Activated CD4-positive, alpha-beta T cell treated with anti-CD3 and anti-CD28 coated beads for 24 hours (primary cell): Measurements from ENCODE around the gene PIGL.
"Not testable (repeated sequence)": the region's sequence is repeated elsewhere in the genome, so short reads cannot be mapped to it uniquely, and the experiment has no call there.

Experiments
- DNase-seq, 2 donors: peaks; one replicate each; pipeline ENCODE4 v3.0.0-alpha.2; 2020; ENCODE audit warnings: low read depth in 2 of 2

Gene PIGL

DNA sequence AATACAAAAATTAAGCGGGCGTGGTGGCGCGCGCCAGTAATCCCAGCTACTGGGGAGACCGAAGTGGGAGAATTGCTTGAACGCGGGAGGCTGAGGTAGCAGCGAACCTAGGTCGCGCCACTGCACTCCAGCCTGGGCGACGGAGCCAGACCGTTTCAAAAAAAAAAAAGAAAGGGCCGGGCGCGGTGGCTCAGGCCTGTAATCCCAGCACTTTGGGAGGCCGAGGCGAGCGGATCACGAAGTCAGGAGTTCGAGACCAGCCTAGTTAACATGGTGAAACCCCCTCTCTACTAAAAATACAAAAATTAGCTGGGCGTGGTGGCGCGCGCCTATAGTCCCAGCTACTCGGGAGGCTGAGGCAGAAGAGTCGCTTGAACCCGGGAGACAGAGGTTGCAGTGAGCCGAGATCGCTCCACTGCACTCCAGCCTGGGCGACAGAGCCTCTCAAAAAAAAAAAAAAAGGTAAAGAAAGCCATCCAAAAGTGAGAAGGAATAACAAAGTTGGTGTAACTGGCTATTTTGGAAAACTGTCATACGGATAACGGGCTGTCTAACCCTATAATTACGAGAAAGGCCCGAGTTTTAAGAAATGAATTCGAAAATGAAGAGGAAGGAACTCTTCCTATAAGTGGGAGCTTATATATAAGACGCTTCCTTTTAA is 539 bp upstream of the PIGL start:
- DNase-seq: not testable (repeated sequence)

GRCh38 chr17:16222406-16222805 is 5.4 kb downstream of the PIGL start:
- DNase-seq: no peak

- DNase-seq: not testable (repeated sequence)
Measured at GRCh38 chr17:16229912-16230561, 13.0 kb downstream of the PIGL start.

GRCh38 chr17:16232391-16232790 is 15.4 kb downstream of the PIGL start:
- DNase-seq: no peak

GRCh38 chr17:16239931-16240330 is 22.9 kb downstream of the PIGL start:
- DNase-seq: no peak

GRCh38 chr17:16241906-16242399 is 24.9 kb downstream of the PIGL start:
- DNase-seq: no peak

GRCh38 chr17:16243385-16243784 is 26.4 kb downstream of the PIGL start:
- no peak for DNase-seq

- no peak for DNase-seq
Measured at GRCh38 chr17:16243801-16244567, 27.0 kb downstream of the PIGL start.

- no peak for DNase-seq
Measured at GRCh38 chr17:16247586-16247984, 30.6 kb downstream of the PIGL start.

GRCh38 chr17:16250635-16251034 is 33.6 kb downstream of the PIGL start:
- DNase-seq: no peak

GRCh38 chr17:16251043-16251442 is 34.0 kb downstream of the PIGL start:
- no peak for DNase-seq

DNA sequence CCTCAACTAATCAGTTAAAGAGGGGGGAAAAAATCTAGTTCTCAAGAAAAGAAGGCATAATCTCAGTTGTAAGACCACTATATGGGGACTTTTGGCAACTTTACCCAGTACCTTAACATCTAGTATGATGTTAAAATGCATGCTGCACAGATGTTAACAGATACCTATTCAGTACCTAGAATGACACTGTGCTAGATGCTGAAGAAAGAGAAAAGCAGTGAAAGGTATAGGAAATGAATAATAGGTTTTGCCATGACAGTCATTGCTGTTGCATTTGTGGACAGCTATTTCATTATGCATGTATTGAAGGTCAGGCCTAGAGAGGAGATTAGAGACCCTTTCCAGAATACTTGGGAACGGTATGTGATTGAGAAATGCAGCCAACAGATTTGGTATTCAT is 34.5 kb downstream of the PIGL start:
- DNase-seq: no peak

GRCh38 chr17:16254773-16255400 is 37.9 kb downstream of the PIGL start:
- DNase-seq: no peak

- DNase-seq: no peak
Measured at GRCh38 chr17:16255481-16255921, 38.5 kb downstream of the PIGL start.

- DNase-seq: no peak
Measured at GRCh38 chr17:16258901-16259300, 41.9 kb downstream of the PIGL start.

GRCh38 chr17:16259926-16260325 is 42.9 kb downstream of the PIGL start:
- DNase-seq: no peak

GRCh38 chr17:16261049-16261448 is 44.0 kb downstream of the PIGL start:
- no peak for DNase-seq

DNA sequence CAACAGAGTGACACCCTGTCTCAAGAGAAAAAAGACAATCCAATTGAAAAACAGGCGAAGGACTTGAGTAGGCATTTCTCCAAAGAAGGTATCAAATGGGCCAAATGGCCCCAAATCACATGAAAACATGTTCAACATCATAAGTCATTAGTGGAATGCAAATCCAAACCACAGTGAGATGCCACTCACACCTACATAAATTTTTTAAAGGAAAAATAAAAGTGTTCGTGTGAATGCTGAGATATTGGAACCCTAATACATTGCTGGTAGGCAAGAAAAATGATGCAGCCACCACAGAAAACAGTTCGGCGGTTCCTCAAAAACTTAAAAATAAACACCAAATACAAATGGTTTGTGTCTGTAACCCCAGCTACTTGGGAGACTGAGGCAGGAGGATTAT is 45.2 kb downstream of the PIGL start:
- no peak for DNase-seq

DNA sequence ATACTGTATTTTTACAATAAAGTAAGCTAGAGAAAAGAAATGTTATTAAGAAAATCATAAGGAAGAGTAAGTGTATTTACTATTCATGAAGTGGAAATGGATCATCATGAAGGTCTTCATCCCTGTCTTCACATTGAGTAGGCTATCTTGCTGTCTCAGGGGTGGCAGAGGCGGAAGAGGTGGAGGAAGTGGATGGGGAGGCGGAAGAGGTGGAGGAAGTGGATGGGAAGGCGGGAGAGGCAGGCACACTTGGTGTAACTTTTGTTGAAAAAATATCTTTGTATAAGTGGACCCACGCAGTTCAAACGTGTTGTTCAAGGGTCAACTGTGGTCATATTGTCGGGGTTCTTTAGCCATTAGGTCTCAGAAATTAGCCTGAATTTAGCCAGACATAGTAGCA is 50.2 kb downstream of the PIGL start:
- no peak for DNase-seq

- DNase-seq: no peak
Measured at GRCh38 chr17:16269658-16270057, 52.6 kb downstream of the PIGL start.

GRCh38 chr17:16272111-16272840 is 55.3 kb downstream of the PIGL start:
- no peak for DNase-seq

DNA sequence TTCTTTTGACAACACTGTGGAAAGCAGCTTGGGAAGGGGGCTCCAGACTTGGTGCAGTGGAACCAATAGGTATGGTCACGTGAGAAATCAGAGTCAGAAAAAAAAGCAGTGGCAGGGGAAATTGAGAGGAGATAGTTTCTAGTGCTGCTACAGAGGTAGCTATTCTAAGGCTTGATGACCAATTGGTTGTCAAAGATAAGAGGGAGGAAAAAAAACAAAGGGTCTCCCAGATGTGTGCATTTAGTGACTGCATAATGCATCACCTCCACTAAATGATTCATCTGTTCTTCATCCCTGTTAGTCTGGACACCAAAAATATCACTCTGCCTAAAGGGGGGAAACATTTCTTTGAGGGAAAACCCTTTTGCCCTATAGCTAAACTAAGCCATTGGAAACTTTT is 56.5 kb downstream of the PIGL start:
- no peak for DNase-seq
